Activated CD4-positive, alpha-beta T cell treated with anti-CD3 and anti-CD28 coated beads, Interleukin-2, amount 50 U/mL, for 4 hours (primary cell): ENCODE results near the gene SLC5A2.
"Not testable (repeated sequence)": the region's sequence is repeated elsewhere in the genome, so short reads cannot be mapped to it uniquely, and the experiment has no call there.

Experiments used
- DNase-seq, 2 experiments: peaks; one replicate each; pipeline ENCODE4 v3.0.0-alpha.2; 2020

SLC5A2 gene

GRCh38 chr16:31483081-31483480, at the start of gene SLC5A2:
SLC5A2 (plus strand) TSS chr16:31483123; CDS start chr16:31483137, 14 bp downstream.
- DNase-seq: no peak

GRCh38 chr16:31435341-31436220, 47.3 kb upstream of the SLC5A2 start:
- no peak for DNase-seq

- DNase-seq: no peak
Measured at GRCh38 chr16:31436221-31437045, 46.5 kb upstream of the SLC5A2 start.

- DNase-seq: no peak
Measured at GRCh38 chr16:31438414-31438813, 44.5 kb upstream of the SLC5A2 start.

- DNase-seq: not testable (repeated sequence)
Measured at GRCh38 chr16:31439023-31439422, 43.9 kb upstream of the SLC5A2 start.

- no peak for DNase-seq
Measured at GRCh38 chr16:31439519-31439918, 43.4 kb upstream of the SLC5A2 start.

- no peak for DNase-seq
Measured at GRCh38 chr16:31440516-31441184, 42.3 kb upstream of the SLC5A2 start.

GRCh38 chr16:31441956-31442355, 41.0 kb upstream of the SLC5A2 start:
- no peak for DNase-seq

- not testable (repeated sequence) for DNase-seq
Measured at GRCh38 chr16:31445931-31446330, 37.0 kb upstream of the SLC5A2 start.

- DNase-seq: no peak
Measured at GRCh38 chr16:31451201-31451600, 31.7 kb upstream of the SLC5A2 start.

GRCh38 chr16:31451681-31452351, 31.1 kb upstream of the SLC5A2 start:
- no peak for DNase-seq

- no peak for DNase-seq
Measured at GRCh38 chr16:31452631-31453106, 30.3 kb upstream of the SLC5A2 start.

- no peak for DNase-seq
Measured at GRCh38 chr16:31453255-31454204, 29.4 kb upstream of the SLC5A2 start.

- DNase-seq: peak; percentile 22
Measured at GRCh38 chr16:31455601-31456314, 27.2 kb upstream of the SLC5A2 start.

- no peak for DNase-seq
Measured at GRCh38 chr16:31456988-31457360, 25.9 kb upstream of the SLC5A2 start.

- DNase-seq: peak; percentile 39 to 48
Measured at GRCh38 chr16:31458073-31458843, 24.7 kb upstream of the SLC5A2 start.

- DNase-seq: peak; percentile 96 to 97
Measured at GRCh38 chr16:31458844-31459686, 23.9 kb upstream of the SLC5A2 start, which contains the start of gene ARMC5. ARMC5 (plus strand) TSS chr16:31459501; CDS start chr16:31459525, 24 bp downstream.
